ENCODE results near the gene MRTFA. TPM values are rescaled to one million over a fixed set of nuclear protein-coding genes. Genes with fewer than 3 reads are reported as not detected.

The MRTFA gene
- total RNA-seq, 1 donor, result 34.0 TPM

GRCh38 chr22:40396882-40397281, 239.6 kb downstream of the MRTFA start:
- peaks cover 5% of the 10 kb centered on the region for H4K20me1 ChIP-seq (ENCODE audit: insufficient read depth, low read length)
- no peak for TF ChIP-seq CTCF (IDR thresholded peaks at IDR 0.05; ENCODE audit: extremely low read depth, low read depth, low read length)
- H3K27me3 ChIP-seq (ENCODE audit: insufficient read depth, low read length), result no peaks in the 10 kb centered on the region
- no peak overlapping the region for H2AFZ ChIP-seq (ENCODE audit: low read length)
- H3K4me2 ChIP-seq (ENCODE audit: insufficient read depth, low read length), result no peak overlapping the region
- H3K79me2 ChIP-seq (ENCODE audit: insufficient read depth, low read length), result peaks cover 9% of the 10 kb centered on the region
- peaks cover 6% of the 10 kb centered on the region for H3K4me1 ChIP-seq (ENCODE audit: insufficient read depth, low read length)
- DNase-seq (ENCODE audit: insufficient read length, low spot score, missing footprints), result peak; percentile 61
- H3K36me3 ChIP-seq (ENCODE audit: insufficient read depth, low read length), result peaks cover 13% of the 10 kb centered on the region
- H3K27ac ChIP-seq (ENCODE audit: low read depth, low read length), result peak overlapping the region; percentile 41
- no peak overlapping the region for H3K4me3 ChIP-seq (ENCODE audit: insufficient read depth, low read length)
- no peaks in the 10 kb centered on the region for H3K9me3 ChIP-seq (ENCODE audit: low read depth, low read length)

GRCh38 chr22:40395607-40396006, 240.9 kb downstream of the MRTFA start:
- peaks cover 5% of the 10 kb centered on the region for H4K20me1 ChIP-seq (ENCODE audit: insufficient read depth, low read length)
- TF ChIP-seq CTCF (IDR thresholded peaks at IDR 0.05; ENCODE audit: extremely low read depth, low read depth, low read length), result no peak
- peaks cover 15% of the 10 kb centered on the region for H3K79me2 ChIP-seq (ENCODE audit: insufficient read depth, low read length)
- DNase-seq (ENCODE audit: insufficient read length, low spot score, missing footprints), result peak; percentile 46
- no peak overlapping the region for H3K27ac ChIP-seq (ENCODE audit: low read depth, low read length)
- no peak overlapping the region for H3K4me2 ChIP-seq (ENCODE audit: insufficient read depth, low read length)
- peaks cover 6% of the 10 kb centered on the region for H3K4me1 ChIP-seq (ENCODE audit: insufficient read depth, low read length)
- no peaks in the 10 kb centered on the region for H3K9me3 ChIP-seq (ENCODE audit: low read depth, low read length)
- H2AFZ ChIP-seq (ENCODE audit: low read length), result no peak overlapping the region
- no peak overlapping the region for H3K4me3 ChIP-seq (ENCODE audit: insufficient read depth, low read length)
- no peaks in the 10 kb centered on the region for H3K27me3 ChIP-seq (ENCODE audit: insufficient read depth, low read length)
- peaks cover 9% of the 10 kb centered on the region for H3K36me3 ChIP-seq (ENCODE audit: insufficient read depth, low read length)

DNA sequence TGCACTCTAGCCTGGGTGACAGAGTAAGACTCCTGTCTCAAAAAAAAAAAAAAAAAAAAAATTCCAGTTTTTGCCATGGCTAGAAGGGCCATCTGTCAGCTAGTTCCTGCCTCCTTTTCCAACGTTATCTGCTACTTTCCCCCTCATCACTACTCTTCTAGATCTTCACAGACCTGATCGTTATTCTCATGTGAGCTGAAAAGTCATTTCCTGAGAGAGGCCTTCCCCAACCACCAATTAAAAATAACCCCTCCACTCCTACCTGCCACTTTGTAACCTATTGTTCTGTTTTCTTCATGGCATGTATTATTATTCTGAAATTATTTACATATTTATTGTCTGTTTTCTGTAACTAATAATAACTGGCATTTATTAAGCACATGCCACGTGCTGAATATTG, 241.9 kb downstream of the MRTFA start:
- no peak for TF ChIP-seq CTCF (IDR thresholded peaks at IDR 0.05; ENCODE audit: extremely low read depth, low read depth, low read length)
- Histone ChIP-seq H3K4me1 (ENCODE audit: insufficient read depth, low read length) (peaks cover 6% of the 10 kb centered on the region), H3K79me2 (ENCODE audit: insufficient read depth, low read length) (peaks cover 16% of the 10 kb centered on the region), H3K9me3 (ENCODE audit: low read depth, low read length) (no peaks in the 10 kb centered on the region), H3K27me3 (ENCODE audit: insufficient read depth, low read length) (no peaks in the 10 kb centered on the region), H4K20me1 (ENCODE audit: insufficient read depth, low read length) (peaks cover 5% of the 10 kb centered on the region), H3K4me2 (ENCODE audit: insufficient read depth, low read length) (no peak overlapping the region), H3K4me3 (ENCODE audit: insufficient read depth, low read length) (no peak overlapping the region), H3K36me3 (ENCODE audit: insufficient read depth, low read length) (peaks cover 9% of the 10 kb centered on the region), H3K27ac (ENCODE audit: low read depth, low read length) (no peak overlapping the region), H2AFZ (ENCODE audit: low read length) (no peak overlapping the region)
- DNase-seq (ENCODE audit: insufficient read length, low spot score, missing footprints), result no peak

DNA sequence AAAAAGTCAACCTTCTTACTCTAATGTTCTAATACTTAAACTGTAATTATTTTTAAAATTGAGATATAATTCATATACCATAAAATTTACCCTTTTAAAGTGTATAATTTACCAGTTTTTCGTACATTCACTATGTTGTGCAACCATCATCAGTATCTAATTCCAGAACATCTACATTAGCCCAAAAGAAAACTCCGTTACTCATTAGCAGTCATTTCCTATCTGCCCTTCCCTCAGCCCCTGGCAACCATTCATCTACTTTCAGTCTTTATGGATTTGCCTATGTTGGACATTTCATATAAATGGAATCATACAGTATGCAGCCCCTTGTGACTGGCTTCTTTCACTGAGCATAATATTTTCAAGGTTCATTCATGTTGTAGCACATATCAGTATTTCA, 243.9 kb downstream of the MRTFA start:
- Histone ChIP-seq H4K20me1 (ENCODE audit: insufficient read depth, low read length) (peaks cover 5% of the 10 kb centered on the region), H3K27me3 (ENCODE audit: insufficient read depth, low read length) (no peaks in the 10 kb centered on the region), H3K27ac (ENCODE audit: low read depth, low read length) (no peak overlapping the region), H3K9me3 (ENCODE audit: low read depth, low read length) (no peaks in the 10 kb centered on the region), H3K4me2 (ENCODE audit: insufficient read depth, low read length) (no peak overlapping the region), H3K36me3 (ENCODE audit: insufficient read depth, low read length) (peaks cover 9% of the 10 kb centered on the region), H2AFZ (ENCODE audit: low read length) (no peak overlapping the region), H3K4me1 (ENCODE audit: insufficient read depth, low read length) (peaks cover 6% of the 10 kb centered on the region), H3K79me2 (ENCODE audit: insufficient read depth, low read length) (peaks cover 25% of the 10 kb centered on the region), H3K4me3 (ENCODE audit: insufficient read depth, low read length) (no peak overlapping the region)
- TF ChIP-seq CTCF (IDR thresholded peaks at IDR 0.05; ENCODE audit: extremely low read depth, low read depth, low read length), result no peak
- no peak for DNase-seq (ENCODE audit: insufficient read length, low spot score, missing footprints)

All from osteoblast (primary cell).